ENCODE measurements around the gene SASH3.

Gene SASH3

GRCh38 chrX:129783291-129783713, 3.6 kb downstream of the SASH3 start:
- no peak for DNase-seq (ENCODE audit: low read depth, low spot score)

DNA sequence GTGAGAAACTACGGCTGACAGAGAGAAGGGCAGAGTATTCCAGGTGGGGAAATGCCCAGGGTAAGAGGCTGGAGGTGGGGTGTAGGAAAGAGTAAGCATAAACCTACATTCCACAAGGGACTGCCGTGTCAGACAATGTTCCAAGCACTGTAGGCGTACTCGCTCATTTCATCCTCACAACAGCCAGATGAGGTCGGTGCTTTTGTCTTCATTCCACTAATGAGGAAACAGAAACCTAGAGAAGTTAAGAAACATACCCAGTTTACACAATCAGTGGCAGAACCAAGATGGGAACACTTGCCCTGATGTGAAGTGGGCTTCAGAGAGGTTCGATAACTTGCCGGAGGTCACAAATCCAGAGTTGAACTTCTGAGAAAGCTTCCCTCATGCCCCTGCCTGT, 4.6 kb downstream of the SASH3 start:
- no peak for DNase-seq (ENCODE audit: low read depth, low spot score)

DNA sequence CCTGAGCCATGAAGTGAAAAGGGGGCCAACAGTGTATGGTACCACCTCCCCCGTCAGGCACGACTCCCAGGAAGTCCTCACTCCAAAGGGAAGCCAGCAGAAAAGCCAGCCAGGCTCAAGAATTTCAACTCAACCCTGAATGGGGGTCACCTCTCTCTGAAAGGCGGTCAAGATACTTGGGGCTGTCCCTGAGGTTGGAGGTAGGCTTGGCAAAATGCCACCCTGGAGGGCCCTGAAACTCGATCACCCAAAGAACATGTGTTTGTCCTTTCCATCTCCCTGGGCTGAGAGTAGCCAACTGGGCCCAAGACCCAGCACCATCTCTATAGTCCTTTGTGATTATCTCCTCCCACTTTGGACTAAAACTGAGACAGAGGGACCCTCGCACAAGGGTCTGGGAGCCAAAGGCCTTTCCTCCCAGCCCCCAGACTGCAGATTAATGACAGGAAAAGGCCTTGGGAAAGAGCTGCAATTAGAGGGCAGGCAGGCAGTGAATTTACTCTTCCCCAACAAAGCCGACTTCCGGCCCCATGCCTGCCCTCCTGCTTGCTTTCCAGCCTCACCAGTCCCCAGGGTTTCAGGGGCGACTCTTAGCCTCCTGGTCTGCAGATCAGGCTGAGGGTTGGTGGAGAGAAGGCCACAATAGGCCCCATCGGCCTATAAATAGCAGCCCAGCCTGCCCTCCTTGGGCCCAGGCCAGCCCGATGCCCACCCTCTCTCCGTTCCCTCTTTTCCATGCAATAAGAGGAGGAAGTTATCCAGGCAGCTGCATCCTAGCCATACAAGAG, 5.6 kb downstream of the SASH3 start:
- DNase-seq (ENCODE audit: low read depth, low spot score) = no peak

DNA sequence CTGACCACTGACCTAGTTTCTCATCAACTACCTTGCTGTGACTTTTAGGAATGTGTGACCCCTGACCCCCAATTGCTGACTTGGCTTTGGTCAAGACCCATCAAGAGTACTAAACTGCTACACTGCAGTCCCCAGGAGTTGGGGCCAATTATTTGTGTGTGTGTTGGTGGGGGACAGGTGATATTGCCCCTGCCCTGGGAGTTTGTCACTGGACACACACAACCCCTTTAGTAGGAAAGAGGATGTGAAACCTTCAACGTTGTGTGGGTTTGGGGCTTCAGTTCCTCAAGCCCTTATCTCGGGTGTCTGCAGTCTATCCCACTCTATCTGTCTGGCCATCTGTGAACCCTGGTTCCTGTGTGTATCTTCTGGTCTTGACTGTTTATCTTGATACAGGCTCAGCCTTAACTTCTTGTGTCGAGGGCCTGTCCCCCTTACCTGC, 6.5 kb downstream of the SASH3 start:
- no peak for DNase-seq (ENCODE audit: low read depth, low spot score)

DNA sequence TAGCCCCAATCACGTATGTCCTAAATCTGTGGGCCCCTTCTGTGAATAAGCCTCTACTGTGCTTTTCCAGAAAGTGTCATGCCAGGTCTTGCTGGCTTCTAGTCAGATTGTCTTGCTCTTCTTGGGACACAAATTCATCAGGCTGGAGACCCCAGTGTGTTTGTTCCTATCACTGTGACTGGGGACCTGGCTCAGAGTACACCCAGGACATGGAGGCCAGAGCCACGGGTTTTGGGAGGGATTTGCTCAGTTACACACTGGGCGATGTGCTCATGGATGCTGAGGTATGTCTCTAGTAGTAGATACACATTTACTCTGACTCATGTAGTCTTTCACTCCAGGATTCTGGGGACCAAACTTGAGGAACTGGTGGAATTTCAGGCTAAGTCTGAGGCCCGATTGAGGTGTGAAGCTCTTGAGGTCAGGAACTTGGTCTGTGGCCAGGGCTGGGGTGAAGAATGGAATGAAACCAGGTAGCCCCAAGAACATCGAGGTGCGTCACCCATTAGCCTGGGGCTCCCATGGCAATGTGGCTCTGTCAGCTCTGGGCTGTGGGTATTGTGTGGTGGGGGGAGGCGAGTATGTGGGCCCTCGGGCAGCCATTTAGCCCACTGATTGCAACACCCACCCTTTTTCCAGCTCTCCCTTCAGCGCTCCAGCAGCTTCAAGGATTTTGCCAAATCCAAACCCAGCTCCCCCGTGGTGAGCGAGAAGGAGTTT, 7.7 kb downstream of the SASH3 start:
- no peak for DNase-seq (ENCODE audit: low read depth, low spot score)

- no peak for DNase-seq (ENCODE audit: low read depth, low spot score)
These were observed 8.8 kb downstream of the SASH3 start for GRCh38 chrX:129788527-129788926.

- no peak for DNase-seq (ENCODE audit: low read depth, low spot score)
These were observed 10.4 kb downstream of the SASH3 start for GRCh38 chrX:129790146-129790545.

DNA sequence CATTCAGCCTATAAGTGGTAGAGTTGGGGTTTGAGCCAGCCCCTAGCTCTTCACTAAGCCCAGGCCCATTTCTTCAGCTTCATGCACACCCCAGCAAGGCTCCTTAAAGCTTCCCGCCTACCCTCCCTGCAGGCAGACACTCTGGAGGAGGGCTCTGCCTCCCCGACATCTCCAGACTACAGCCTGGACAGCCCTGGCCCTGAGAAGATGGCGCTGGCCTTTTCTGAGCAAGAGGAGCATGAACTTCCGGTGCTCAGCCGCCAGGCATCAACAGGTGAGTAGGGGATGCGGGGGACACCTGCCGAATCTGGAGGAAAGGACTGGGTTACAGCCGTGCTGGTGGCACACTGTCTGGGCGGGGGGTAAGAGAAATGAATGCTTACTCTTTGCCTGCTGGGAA, 11.1 kb downstream of the SASH3 start:
- no peak for DNase-seq (ENCODE audit: low read depth, low spot score)

GRCh38 chrX:129791336-129791735, 11.6 kb downstream of the SASH3 start:
- no peak for DNase-seq (ENCODE audit: low read depth, low spot score)

- no peak for DNase-seq (ENCODE audit: low read depth, low spot score)
These were observed 12.3 kb downstream of the SASH3 start for GRCh38 chrX:129791961-129792570.

DNA sequence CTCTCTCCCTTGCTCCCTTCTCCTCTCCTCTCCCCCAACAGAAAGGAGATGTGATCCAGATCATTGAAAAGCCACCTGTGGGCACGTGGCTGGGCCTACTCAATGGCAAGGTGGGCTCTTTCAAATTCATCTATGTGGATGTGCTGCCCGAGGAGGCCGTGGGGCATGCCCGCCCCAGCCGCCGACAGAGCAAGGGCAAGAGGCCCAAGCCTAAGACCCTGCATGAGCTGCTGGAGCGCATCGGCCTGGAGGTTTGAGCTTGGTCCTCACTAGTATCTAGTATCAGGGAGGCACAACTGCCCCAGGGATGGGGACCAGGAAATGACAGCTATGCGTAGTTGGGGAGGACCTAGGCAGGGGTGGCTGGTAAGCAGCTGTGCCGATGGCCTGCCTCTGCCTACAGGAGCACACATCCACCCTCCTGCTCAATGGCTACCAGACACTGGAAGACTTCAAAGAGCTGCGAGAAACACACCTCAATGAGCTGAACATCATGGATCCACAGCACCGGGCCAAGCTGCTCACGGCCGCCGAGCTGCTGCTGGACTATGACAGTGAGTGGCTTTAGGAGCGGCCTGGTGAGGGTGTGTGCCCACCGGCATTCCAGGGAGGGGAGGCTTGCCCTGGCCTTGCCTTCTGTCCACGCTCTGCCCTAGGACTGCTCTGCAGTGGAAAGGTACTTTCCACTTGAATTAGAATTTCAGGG, 13.0 kb downstream of the SASH3 start:
- DNase-seq (ENCODE audit: low read depth, low spot score) = no peak

DNA sequence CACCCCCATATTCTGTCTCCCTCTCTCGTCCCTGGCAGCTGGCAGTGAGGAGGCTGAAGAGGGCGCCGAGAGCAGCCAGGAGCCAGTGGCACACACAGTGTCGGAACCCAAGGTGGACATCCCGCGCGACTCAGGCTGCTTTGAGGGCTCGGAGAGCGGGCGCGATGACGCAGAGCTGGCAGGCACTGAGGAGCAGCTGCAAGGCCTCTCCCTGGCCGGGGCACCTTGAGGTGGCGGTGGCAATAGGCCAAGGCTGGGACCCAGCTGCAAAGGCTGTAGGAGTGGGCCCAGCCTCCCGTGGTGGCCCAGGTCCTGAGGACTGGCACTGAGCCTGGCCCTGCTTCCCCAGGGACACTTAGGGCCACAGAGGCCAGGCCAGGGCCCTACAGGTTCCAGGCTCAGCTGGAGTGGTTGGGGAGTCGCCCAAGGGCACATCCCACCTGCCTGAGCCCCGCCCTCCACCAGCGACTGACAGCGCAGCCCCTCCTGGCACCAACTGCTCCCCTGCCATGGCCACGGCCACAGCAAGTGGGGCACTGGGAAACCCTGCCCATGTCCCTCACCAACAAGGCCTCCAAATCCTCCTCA, 13.9 kb downstream of the SASH3 start:
- no peak for DNase-seq (ENCODE audit: low read depth, low spot score)

DNA sequence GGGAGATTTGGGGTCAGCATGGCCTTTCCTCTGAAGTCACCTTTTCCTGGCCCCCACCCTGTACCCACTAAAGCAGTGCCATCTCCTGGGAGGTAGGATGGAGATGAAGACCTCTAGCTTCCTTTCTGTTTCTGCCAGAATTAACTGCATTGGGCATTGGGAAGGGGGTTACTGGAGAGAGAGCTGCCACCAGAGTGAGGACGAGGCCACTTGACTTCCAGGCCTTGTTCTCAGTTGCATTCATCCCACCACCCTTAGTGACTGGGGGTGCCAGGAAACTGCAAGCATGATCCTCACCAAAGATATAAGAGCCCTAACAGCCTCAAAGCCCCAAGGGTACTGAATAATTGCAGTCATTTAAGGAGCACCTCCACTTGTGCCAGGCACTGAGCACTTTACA, 15.8 kb downstream of the SASH3 start:
- no peak for DNase-seq (ENCODE audit: low read depth, low spot score)

DNA sequence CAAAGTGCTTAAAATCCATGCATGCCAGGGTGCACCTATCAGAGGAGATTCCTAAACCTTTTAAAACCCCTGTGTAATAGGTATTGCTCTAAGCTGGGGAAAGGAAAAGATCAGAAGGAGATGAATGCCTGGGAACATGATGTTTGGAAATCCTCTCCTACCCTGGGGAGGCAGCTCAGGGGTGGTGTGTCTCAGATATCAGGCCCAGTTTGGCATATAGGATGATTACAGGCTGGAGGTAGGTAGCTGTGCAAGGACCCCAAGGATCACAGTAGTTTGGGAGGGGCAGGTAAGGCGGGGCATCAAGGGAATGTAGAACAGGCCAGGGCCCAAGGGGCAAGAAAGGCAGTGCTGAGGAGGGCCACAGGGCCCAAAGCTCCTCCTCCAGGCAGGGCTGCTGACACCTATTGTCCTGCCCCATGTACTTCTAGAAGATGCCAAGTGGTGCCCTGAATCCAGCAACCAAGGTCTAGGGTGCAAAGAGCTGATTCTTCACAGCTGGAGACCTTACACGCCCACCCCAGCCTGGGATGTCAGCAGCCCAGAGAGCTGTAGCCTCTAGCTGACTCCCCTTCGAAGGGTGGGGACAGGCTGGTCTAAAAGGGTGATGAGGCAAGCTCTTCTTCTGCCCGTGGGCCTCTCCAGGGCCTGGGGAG, 17.6 kb downstream of the SASH3 start:
- no peak for DNase-seq (ENCODE audit: low read depth, low spot score)

DNA sequence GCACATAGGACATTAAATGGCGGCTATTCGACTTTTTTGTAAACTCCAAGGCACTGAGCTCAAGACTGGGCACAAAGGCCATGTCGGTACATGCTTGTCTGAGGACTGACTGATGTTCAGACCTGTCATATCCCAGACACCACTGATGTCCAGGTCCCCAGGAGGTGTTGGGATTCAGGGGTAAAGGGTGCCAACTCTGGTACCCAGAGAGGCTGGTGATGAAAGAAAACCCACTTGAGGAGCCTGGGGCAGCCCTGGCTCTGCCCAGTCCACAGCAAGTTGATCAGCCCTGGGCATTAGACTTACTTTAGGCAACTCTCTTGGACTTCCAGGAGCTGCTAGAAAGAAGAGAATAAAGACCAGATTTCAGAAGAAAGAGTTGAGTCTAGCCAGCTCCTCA, 18.7 kb downstream of the SASH3 start:
- DNase-seq (ENCODE audit: low read depth, low spot score) = no peak

DNA sequence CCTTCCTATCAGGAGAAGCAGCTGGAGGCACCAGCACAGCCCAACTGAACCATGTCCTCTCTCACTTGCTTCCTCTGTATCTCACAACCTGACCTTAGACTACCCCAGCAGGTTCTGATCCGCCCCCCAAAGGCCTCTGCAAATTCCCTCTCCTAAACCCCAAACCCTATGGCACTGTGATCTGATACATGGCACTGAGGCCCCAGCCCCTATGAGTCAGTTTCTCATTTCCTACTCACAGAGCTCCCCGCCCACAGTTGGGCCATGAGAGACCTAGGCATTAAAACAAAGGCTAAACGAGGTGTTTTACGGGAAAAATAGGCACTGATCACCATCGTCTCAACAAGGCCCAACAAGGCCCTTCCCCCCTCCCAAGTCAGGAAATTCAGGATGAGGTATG, 19.1 kb downstream of the SASH3 start:
- DNase-seq (ENCODE audit: low read depth, low spot score) = no peak

GRCh38 chrX:129800186-129800585, 20.4 kb downstream of the SASH3 start:
- no peak for DNase-seq (ENCODE audit: low read depth, low spot score)

DNA sequence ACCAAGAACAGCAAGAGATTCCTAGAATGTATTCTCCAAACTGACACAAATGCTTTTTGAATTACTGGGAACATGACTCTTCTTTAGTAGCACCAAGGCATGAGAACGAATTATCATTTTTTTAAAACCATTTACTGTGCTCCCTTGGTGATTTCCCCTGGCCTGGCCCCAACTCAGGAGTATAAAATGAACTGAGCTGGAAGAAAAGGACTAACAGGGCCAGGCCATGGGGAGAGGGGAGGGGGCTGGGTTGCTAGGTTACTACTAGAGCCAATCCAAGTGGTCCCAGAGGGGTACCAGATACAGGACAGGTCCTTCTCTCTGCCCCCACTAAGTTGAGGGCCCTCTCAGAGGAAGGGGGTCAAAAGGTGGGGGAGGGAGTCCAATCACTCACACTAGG, 23.1 kb downstream of the SASH3 start:
- no peak for DNase-seq (ENCODE audit: low read depth, low spot score)

DNA sequence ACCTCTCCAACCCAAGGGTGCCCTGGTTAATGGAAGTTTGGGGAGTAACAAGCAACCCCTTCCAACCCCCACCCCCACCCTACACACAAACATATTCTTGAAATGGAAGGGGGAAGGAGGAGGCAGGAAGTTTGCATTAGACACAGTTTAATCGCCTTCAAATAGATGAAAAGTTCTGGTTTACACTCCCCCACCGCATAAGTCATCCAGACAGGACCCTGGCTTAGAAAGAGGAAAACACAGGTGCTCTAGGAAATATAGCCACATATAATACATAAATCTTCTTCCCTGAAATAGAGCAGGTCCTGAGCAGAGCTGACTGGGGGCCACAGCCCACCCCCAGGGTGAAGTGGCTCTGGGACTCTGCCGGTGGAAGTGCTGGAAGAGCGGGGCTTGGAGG, 25.1 kb downstream of the SASH3 start:
- DNase-seq (ENCODE audit: low read depth, low spot score) = no peak

GRCh38 chrX:129808158-129808828, 28.5 kb downstream of the SASH3 start:
- no peak for DNase-seq (ENCODE audit: low read depth, low spot score)
